Measurements from ENCODE around the gene ATG7.
"Not testable (repeated sequence)": the region's sequence is repeated elsewhere in the genome, so short reads cannot be mapped to it uniquely, and the experiment has no call there.

Gene ATG7

DNA sequence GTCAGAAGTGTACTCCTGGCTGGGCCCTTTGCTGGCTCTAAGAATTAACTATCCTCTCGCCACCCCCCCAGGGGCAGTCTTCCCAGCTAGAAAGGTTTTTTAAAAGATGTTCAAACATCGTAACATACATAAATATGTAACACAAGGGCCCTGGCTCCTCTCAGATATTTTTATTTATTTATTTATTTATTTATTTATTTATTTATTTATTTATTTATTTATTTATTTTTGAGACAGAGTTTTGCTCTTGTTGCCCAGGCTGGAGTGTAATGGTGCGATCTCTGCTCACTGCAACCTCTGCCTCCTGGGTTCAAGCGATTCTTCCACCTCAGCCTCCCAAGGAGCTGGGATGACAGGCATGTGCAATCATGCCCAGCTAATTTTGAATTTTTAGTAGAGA is 190.5 kb downstream of the ATG7 start:
- H3K4me1 ChIP-seq (ENCODE audit: insufficient read depth, low read length); H3K4me3 ChIP-seq (ENCODE audit: low read length); H3K9ac ChIP-seq (ENCODE audit: low read depth, low read length); H3K36me3 ChIP-seq (ENCODE audit: insufficient read depth, low read depth, low read length); H3K27ac ChIP-seq (ENCODE audit: low read length); H3K9me3 ChIP-seq (ENCODE audit: insufficient read depth, low read depth, low read length); H3K27me3 ChIP-seq (ENCODE audit: insufficient read depth, low read length): not testable (repeated sequence)

DNA sequence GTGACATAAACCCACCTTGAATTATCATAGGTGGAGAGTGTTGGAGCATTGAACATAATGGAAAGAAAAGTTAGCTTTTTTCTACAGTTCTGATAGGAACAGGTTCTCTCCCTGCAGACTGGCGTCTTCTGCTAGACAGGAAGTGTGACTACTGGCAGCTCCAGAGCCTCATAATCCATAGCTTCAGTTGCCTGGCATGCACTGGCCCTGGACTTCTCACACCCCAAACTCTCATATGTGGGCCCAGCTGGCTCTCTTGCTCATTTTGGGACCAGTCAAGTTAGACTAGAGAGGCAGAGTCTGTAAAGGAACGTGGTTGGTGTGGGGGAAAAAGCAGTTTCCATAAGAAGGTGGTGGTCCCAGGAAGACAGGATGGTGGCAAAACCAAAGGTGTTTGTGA is 191.4 kb downstream of the ATG7 start:
- Histone ChIP-seq H3K9me3 (ENCODE audit: insufficient read depth, low read depth, low read length) (no peaks in the 10 kb centered on the region), H3K4me1 (ENCODE audit: insufficient read depth, low read length) (no peaks in the 10 kb centered on the region), H3K9ac (ENCODE audit: low read depth, low read length) (no peak overlapping the region), H3K4me3 (ENCODE audit: low read length) (no peak overlapping the region), H3K27me3 (ENCODE audit: insufficient read depth, low read length) (no peaks in the 10 kb centered on the region), H3K27ac (ENCODE audit: low read length) (no peak overlapping the region), H3K36me3 (ENCODE audit: insufficient read depth, low read depth, low read length) (no peaks in the 10 kb centered on the region)

DNA sequence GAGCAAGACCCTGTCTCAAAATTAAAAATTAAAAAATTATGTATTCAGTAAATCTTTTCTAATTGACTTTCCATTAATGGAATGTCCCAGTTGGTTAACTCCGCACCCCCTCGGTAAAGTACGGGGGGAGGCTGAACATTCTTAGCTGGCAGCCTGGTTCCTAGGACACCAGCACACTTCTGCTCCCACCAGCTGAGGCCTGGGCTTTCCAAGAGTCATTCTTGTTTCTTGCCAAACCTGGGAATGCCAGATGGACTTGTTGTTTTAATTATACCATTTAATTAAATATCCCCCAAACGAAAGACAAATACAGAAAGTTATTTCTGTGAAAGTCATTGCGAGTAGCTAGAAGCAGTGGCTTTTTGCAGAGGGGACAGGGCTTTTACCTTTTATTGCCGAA is 192.2 kb downstream of the ATG7 start:
- Histone ChIP-seq H3K4me3 (ENCODE audit: low read length) (no peak overlapping the region), H3K27me3 (ENCODE audit: insufficient read depth, low read length) (no peaks in the 10 kb centered on the region), H3K9ac (ENCODE audit: low read depth, low read length) (no peak overlapping the region)

DNA sequence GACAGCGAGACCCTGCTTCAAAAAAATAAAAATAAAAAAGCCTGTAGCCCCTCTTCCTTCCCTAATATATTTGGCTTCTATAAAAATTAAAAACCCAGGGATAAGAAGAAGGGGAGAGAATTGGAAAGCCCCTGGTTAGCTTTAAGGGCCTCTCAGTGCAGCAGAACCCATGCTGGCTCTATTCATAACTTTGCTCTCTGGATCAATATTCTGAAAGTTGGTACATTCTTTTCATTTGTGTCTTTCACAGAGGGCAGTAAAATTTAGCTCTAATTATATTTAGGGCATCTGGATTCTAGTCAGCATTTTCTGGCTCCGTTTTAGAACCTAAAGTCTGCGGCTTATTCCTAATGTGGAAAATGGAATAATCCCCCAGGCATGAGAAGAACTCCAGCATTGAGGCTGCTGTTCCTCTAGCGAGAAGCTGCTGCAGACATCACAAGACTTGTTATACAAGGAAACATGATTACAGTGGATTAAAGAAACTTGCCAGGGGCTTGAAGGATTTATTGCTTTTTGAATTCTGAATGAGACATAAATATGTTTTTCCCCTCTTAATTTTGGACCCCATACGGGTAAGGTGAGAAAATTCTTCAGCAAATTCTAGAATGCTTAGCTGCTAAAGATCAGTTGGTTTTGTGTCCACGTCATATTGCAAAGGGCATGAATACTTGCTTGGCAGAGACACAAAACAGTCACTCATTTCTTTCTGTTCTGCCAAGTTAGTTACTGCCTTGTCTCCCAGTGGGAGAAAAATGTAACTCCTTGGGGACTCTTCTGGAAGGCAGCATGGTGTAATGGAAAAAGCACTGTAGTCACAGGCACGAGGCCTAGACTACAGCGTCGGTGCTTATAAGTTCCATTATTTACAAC is 193.8 kb downstream of the ATG7 start:
- no peaks in the 10 kb centered on the region for H3K4me1 ChIP-seq (ENCODE audit: insufficient read depth, low read length)
- no peaks in the 10 kb centered on the region for H3K27me3 ChIP-seq (ENCODE audit: insufficient read depth, low read length)
- no peak overlapping the region for H3K4me3 ChIP-seq (ENCODE audit: low read length)
- no peaks in the 10 kb centered on the region for H3K9me3 ChIP-seq (ENCODE audit: insufficient read depth, low read depth, low read length)
- no peak overlapping the region for H3K9ac ChIP-seq (ENCODE audit: low read depth, low read length)
- H3K36me3 ChIP-seq (ENCODE audit: insufficient read depth, low read depth, low read length): no peaks in the 10 kb centered on the region
- H3K27ac ChIP-seq (ENCODE audit: low read length): no peak overlapping the region

More for the DNA sequence above, 192.2 kb downstream of the ATG7 start:
- no peaks in the 10 kb centered on the region for H3K4me1 ChIP-seq (ENCODE audit: insufficient read depth, low read length)
- H3K9me3 ChIP-seq (ENCODE audit: insufficient read depth, low read depth, low read length): no peaks in the 10 kb centered on the region
- H3K36me3 ChIP-seq (ENCODE audit: insufficient read depth, low read depth, low read length): no peaks in the 10 kb centered on the region
- H3K27ac ChIP-seq (ENCODE audit: low read length): no peak overlapping the region

DNA sequence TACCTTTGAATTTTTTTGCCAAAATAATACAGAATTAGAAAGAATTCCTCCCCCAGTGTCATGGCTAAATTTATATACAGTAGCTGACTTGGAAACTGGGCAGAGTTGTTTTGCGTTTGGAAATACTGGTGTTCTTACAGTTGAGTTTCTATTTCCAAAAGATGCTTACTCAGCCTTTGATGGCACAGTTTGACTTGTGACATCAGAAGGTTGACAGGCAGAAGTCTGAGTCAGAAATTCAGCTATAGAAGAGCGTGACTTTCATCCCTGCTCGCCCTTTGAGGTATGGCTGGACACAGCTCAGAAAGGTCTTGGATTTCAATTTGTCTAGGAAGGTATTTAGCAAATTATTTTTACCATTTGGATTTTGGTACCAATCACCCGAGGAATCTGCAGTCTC is 195.7 kb downstream of the ATG7 start:
- no peaks in the 10 kb centered on the region for H3K9me3 ChIP-seq (ENCODE audit: insufficient read depth, low read depth, low read length)
- no peak overlapping the region for H3K9ac ChIP-seq (ENCODE audit: low read depth, low read length)
- H3K27ac ChIP-seq (ENCODE audit: low read length): no peak overlapping the region
- no peaks in the 10 kb centered on the region for H3K27me3 ChIP-seq (ENCODE audit: insufficient read depth, low read length)
- no peaks in the 10 kb centered on the region for H3K36me3 ChIP-seq (ENCODE audit: insufficient read depth, low read depth, low read length)
- H3K4me3 ChIP-seq (ENCODE audit: low read length): no peak overlapping the region
- no peaks in the 10 kb centered on the region for H3K4me1 ChIP-seq (ENCODE audit: insufficient read depth, low read length)

- Histone ChIP-seq H3K4me3 (ENCODE audit: low read length) (no peak overlapping the region), H3K9me3 (ENCODE audit: insufficient read depth, low read depth, low read length) (no peaks in the 10 kb centered on the region), H3K4me1 (ENCODE audit: insufficient read depth, low read length) (peaks cover 4% of the 10 kb centered on the region; the same call in 1 of the 2 replicates), H3K27me3 (ENCODE audit: insufficient read depth, low read length) (no peaks in the 10 kb centered on the region), H3K27ac (ENCODE audit: low read length) (no peak overlapping the region), H3K36me3 (ENCODE audit: insufficient read depth, low read depth, low read length) (no peaks in the 10 kb centered on the region), H3K9ac (ENCODE audit: low read depth, low read length) (no peak overlapping the region)
Measured at GRCh38 chr3:11470031-11470853, 198.0 kb downstream of the ATG7 start.

- Histone ChIP-seq H3K27ac (ENCODE audit: low read length) (no peak overlapping the region), H3K27me3 (ENCODE audit: insufficient read depth, low read length) (no peaks in the 10 kb centered on the region), H3K4me3 (ENCODE audit: low read length) (no peak overlapping the region), H3K4me1 (ENCODE audit: insufficient read depth, low read length) (peaks cover 17% of the 10 kb centered on the region), H3K9ac (ENCODE audit: low read depth, low read length) (no peak overlapping the region), H3K9me3 (ENCODE audit: insufficient read depth, low read depth, low read length) (no peaks in the 10 kb centered on the region), H3K36me3 (ENCODE audit: insufficient read depth, low read depth, low read length) (no peaks in the 10 kb centered on the region)
Measured at GRCh38 chr3:11475324-11475723, 203.1 kb downstream of the ATG7 start.

DNA sequence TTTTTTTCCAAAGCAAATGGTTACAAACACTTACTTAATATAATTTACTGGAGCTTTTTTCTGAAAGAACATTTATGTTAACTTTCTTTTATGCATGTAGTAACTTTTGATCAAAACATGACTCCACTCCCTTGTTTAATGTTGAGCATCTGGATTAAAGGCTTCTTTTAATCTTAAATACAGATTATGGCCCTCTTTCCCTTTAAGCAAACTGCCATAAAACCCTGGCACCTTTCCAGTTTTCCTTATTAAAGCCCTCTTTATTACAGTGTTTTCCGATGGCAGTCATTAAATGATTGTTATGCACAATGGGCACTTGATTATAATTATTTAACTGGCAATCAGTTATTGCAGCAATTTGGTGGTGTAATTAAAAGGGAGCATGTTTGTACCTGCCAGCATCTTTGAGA is 204.5 kb downstream of the ATG7 start:
- no peaks in the 10 kb centered on the region for H3K36me3 ChIP-seq (ENCODE audit: insufficient read depth, low read depth, low read length)
- H3K9ac ChIP-seq (ENCODE audit: low read depth, low read length): no peak overlapping the region
- peaks cover 28% of the 10 kb centered on the region for H3K4me1 ChIP-seq (ENCODE audit: insufficient read depth, low read length)
- H3K9me3 ChIP-seq (ENCODE audit: insufficient read depth, low read depth, low read length): no peaks in the 10 kb centered on the region
- no peak overlapping the region for H3K4me3 ChIP-seq (ENCODE audit: low read length)
- no peak overlapping the region for H3K27ac ChIP-seq (ENCODE audit: low read length)
- H3K27me3 ChIP-seq (ENCODE audit: insufficient read depth, low read length): no peaks in the 10 kb centered on the region

GRCh38 chr3:11477407-11477911 is 205.3 kb downstream of the ATG7 start:
- Histone ChIP-seq H3K4me3 (ENCODE audit: low read length) (no peak overlapping the region), H3K9me3 (ENCODE audit: insufficient read depth, low read depth, low read length) (no peaks in the 10 kb centered on the region), H3K27me3 (ENCODE audit: insufficient read depth, low read length) (no peaks in the 10 kb centered on the region), H3K36me3 (ENCODE audit: insufficient read depth, low read depth, low read length) (no peaks in the 10 kb centered on the region), H3K27ac (ENCODE audit: low read length) (no peak overlapping the region), H3K9ac (ENCODE audit: low read depth, low read length) (no peak overlapping the region), H3K4me1 (ENCODE audit: insufficient read depth, low read length) (peaks cover 28% of the 10 kb centered on the region)

DNA sequence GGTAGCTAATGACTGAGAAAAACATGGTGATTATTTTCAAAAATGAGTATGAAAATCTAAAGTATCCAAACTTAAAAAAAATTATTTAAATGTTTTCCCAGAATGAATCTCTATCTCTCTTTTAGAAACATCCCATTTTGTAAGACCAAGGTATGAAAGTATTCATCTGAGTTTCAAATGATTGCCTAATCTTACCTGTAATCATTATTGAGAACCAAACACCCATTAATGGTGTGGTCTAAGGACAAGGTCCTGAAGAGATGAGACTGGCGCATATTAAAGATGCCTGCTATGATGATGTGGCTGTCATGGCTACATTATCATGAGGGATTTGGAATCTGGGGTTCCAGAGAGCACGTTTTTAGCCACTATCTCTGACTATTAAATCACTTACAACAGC is 206.0 kb downstream of the ATG7 start:
- H3K9ac ChIP-seq (ENCODE audit: low read depth, low read length): no peak overlapping the region
- peaks cover 28% of the 10 kb centered on the region for H3K4me1 ChIP-seq (ENCODE audit: insufficient read depth, low read length)
- no peaks in the 10 kb centered on the region for H3K27me3 ChIP-seq (ENCODE audit: insufficient read depth, low read length)
- H3K4me3 ChIP-seq (ENCODE audit: low read length): no peak overlapping the region
- H3K9me3 ChIP-seq (ENCODE audit: insufficient read depth, low read depth, low read length): no peaks in the 10 kb centered on the region
- H3K36me3 ChIP-seq (ENCODE audit: insufficient read depth, low read depth, low read length): no peaks in the 10 kb centered on the region
- H3K27ac ChIP-seq (ENCODE audit: low read length): no peak overlapping the region

DNA sequence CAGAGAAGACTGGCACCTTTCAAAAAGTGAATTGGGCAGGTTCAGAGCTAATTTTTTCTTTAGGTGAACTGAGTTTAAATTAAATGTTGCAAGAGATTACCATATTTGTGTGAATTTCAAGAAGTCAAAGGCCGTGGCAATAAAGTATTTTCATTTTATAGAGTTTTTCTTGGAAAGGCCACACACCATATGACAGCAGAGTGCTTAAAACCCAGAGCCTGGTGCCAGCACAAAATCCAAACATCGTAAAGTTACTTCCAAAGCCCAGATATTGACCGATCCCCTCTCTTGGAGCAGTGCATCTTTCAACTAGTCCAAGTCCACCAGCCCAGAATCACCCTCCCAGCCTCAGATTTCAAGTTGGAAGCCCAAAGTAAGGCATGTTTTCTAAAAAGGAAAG is 207.0 kb downstream of the ATG7 start:
- no peak overlapping the region for H3K4me3 ChIP-seq (ENCODE audit: low read length)
- H3K36me3 ChIP-seq (ENCODE audit: insufficient read depth, low read depth, low read length): no peaks in the 10 kb centered on the region
- H3K9ac ChIP-seq (ENCODE audit: low read depth, low read length): no peak overlapping the region
- no peak overlapping the region for H3K27ac ChIP-seq (ENCODE audit: low read length)
- H3K27me3 ChIP-seq (ENCODE audit: insufficient read depth, low read length): no peaks in the 10 kb centered on the region
- H3K9me3 ChIP-seq (ENCODE audit: insufficient read depth, low read depth, low read length): no peaks in the 10 kb centered on the region
- peaks cover 28% of the 10 kb centered on the region for H3K4me1 ChIP-seq (ENCODE audit: insufficient read depth, low read length)
